Measurements from ENCODE around the gene SUPT3H. TPM values are rescaled to one million over a fixed set of nuclear protein-coding genes. Genes with fewer than 3 reads are reported as not detected.
A peak's percentile ranks its signal among the peaks of the same experiment; 100 is the strongest.

SUPT3H gene
- total and polyA plus RNA-seq, 2 of the 8 experiments (the other 6 are each of a cell fraction or from before 2014, with no cell fraction given): 18.8 to 23.0 TPM

DNA sequence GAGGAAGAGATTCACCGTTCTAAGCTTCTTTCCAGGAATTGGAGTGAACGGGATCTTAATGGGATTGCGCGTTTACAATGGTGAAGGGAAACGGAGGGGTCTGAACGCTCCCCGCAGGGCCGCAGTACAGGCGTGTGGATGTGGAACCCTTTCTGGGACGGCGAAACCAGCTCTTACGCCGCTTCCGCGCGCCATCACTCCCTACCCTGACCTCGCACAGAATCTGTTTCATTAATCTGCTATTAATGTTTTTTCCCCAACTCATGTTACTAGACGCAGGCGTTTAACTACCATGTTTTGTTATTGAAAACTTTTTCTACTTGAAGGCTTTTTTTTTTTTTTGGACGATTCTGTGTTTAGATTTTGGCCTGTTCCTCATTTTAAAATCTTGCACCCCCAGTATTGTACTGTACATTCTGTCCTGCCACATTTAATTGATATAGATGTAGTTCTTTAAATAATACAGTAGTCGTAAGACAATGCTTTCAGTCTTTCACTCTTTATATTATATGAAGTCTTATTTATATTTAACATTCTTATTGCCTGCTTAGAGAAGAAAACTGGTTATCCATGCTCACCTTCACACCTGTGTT is 696 bp upstream of the SUPT3H start:
- peak overlapping the region; percentile 2 for H4K91ac ChIP-seq (replicated peaks; ENCODE audit: insufficient read length, low read length)
- no peak for DNase-seq (ENCODE audit: low read depth in 1 of 2, low spot score in 2 of 2)
- H3K27ac ChIP-seq (ENCODE audit: low read depth, low read length): peak overlapping the region; percentile 81
- H3K23me2 ChIP-seq (ENCODE audit: low read depth, low read length): peaks cover 7% of the 10 kb centered on the region
- H3K79me2 ChIP-seq (ENCODE audit: control insufficient read depth in 1 of 2, insufficient read depth in 2 of 2, low read length in 2 of 2): peaks cover 0 to 32% of the 10 kb centered on the region in 2 experiments; a peak in 2 of 4 replicates
- TF ChIP-seq HDAC2 (IDR thresholded peaks at IDR 0.05; ENCODE audit: borderline replicate concordance in 1 of 2, low read depth in 2 of 2, low read length in 2 of 2): no peak
- TF ChIP-seq KDM4A (IDR thresholded peaks at IDR 0.05; ENCODE audit: low read depth, low read length, severe bottlenecking): peak; percentile 11
- no peak for TF ChIP-seq SUZ12 (IDR thresholded peaks at IDR 0.05; ENCODE audit: low read length)
- H4K20me1 ChIP-seq (replicated peaks in 1 of 2; ENCODE audit: control insufficient read depth in 1 of 2, insufficient read depth in 2 of 2, low read length in 2 of 2): no peaks in the 10 kb centered on the region
- ChIA-PET CTCF (ENCODE audit: partially characterized antibody) (interaction anchor here (0.7 to 1.9 kb wide), 3 partner anchors 11 to 236 kb away, joined by 3 to 5 read pairs (median 3); no protein-coding TSS in a partner anchor), POLR2A (ENCODE audit: partially characterized antibody) (interaction anchor here (0.6 to 2.2 kb wide), 20 partner anchors 9 to 902 kb away, joined by 3 to 20 read pairs (median 4); no protein-coding TSS in a partner anchor)
- H3K27me3 ChIP-seq (replicated peaks in 1 of 4; ENCODE audit: control insufficient read depth in 3 of 4, extremely low read depth in 1 of 4, insufficient read depth in 3 of 4, low read length in 3 of 4): no peaks in the 10 kb centered on the region
- H3K9me3 ChIP-seq (ENCODE audit: insufficient read depth in 2 of 2, low read depth in 1 of 2, low read length in 1 of 2): no peaks in the 10 kb centered on the region
- H2AK5ac ChIP-seq (ENCODE audit: low read depth, low read length): no peak overlapping the region
- H4K8ac ChIP-seq (ENCODE audit: extremely low read depth, insufficient read depth, low read length): peak overlapping the region; percentile 94; the same call in 1 of the 2 replicates
- H4K5ac ChIP-seq (ENCODE audit: insufficient read length, low read depth, low read length): peak overlapping the region; percentile 88
- no peak overlapping the region for H3K4ac ChIP-seq (replicated peaks; ENCODE audit: insufficient read length, low read depth, low read length)
- H3K36me3 ChIP-seq (ENCODE audit: control insufficient read depth in 2 of 4, insufficient read depth in 4 of 4, low read length in 3 of 4): no peaks in the 10 kb centered on the region
- peak overlapping the region; percentile 75 for H3K18ac ChIP-seq (ENCODE audit: extremely low read depth, low read length)
- peak overlapping the region; percentile 72; the same call in 1 of the 2 replicates for H2BK5ac ChIP-seq (ENCODE audit: low read depth, low read length)
- H3K9ac ChIP-seq (replicated peaks in 1 of 4; ENCODE audit: extremely low read depth in 1 of 4, low read depth in 3 of 4, low read length in 3 of 4): peak overlapping the region; percentile 69 to 90 (median 80)
- H3K4me3 ChIP-seq (ENCODE audit: extremely low read depth in 1 of 4, insufficient read depth in 2 of 4, low read depth in 3 of 4, low read length in 4 of 4): peak overlapping the region; percentile 83 to 92 (median 89)
- H3K23ac ChIP-seq (ENCODE audit: insufficient read length): no peak overlapping the region
- peak; percentile 55 for FAIRE-seq
- H2BK120ac ChIP-seq (replicated peaks; ENCODE audit: low read depth, low read length): no peak overlapping the region
- H3K4me1 ChIP-seq (replicated peaks in 1 of 4; ENCODE audit: control insufficient read depth in 3 of 4, insufficient read depth in 4 of 4, low read length in 3 of 4): peaks cover 0 to 4% (median 3%) of the 10 kb centered on the region in 4 experiments; a peak in 4 of 7 replicates
- H3K4me2 ChIP-seq (ENCODE audit: insufficient read depth in 1 of 2, low read depth in 2 of 2, low read length in 2 of 2): peak overlapping the region; percentile 83 to 90
- no peaks in the 10 kb centered on the region for H3K79me1 ChIP-seq (ENCODE audit: low read depth, low read length)
- H2BK15ac ChIP-seq (ENCODE audit: low read length): peak overlapping the region; percentile 32; the same call in 1 of the 2 replicates
- no peak overlapping the region for H3K14ac ChIP-seq (ENCODE audit: insufficient read length)
- peak overlapping the region; percentile 89 for H2AFZ ChIP-seq (ENCODE audit: low read length)
- peak overlapping the region; percentile 90 for H3K56ac ChIP-seq (replicated peaks; ENCODE audit: insufficient read length, low read depth, low read length)
- peak overlapping the region; percentile 60; the same call in 1 of the 2 replicates for H2BK12ac ChIP-seq (ENCODE audit: low read depth, low read length)
- H2BK20ac ChIP-seq (ENCODE audit: low read length): no peak overlapping the region
- 7% methylated on average over 21 of the region's 21 CpGs; no CpG with 5 or more reads in 1 of the 2 experiments for WGBS, 2 experiments (ENCODE audit: extremely low coverage in 1 of 2, insufficient coverage in 1 of 2, insufficient read length in 1 of 2, insufficient replicate concordance in 2 of 2, low coverage in 1 of 2, low lambda C conversion rate in 2 of 2, missing lambda C conversion rate in 1 of 2)
